SK-N-SH (cell line): Measurements from ENCODE around the gene TTYH3.

Experiments
- TCF12 ChIP-seq: IDR thresholded peaks from 2 replicates; pipeline ENCODE4 v1.4.0; 2012
- TF ChIP-seq, protein P1 (sequence below): fragments of 200-600 bp; sonication (generic); IDR thresholded peaks from 2 replicates; pipeline ENCODE4 v1.6.1; 2017; ENCODE audit warnings: antibody characterized with exemption, mild to moderate bottlenecking, moderate library complexity

DNA sequence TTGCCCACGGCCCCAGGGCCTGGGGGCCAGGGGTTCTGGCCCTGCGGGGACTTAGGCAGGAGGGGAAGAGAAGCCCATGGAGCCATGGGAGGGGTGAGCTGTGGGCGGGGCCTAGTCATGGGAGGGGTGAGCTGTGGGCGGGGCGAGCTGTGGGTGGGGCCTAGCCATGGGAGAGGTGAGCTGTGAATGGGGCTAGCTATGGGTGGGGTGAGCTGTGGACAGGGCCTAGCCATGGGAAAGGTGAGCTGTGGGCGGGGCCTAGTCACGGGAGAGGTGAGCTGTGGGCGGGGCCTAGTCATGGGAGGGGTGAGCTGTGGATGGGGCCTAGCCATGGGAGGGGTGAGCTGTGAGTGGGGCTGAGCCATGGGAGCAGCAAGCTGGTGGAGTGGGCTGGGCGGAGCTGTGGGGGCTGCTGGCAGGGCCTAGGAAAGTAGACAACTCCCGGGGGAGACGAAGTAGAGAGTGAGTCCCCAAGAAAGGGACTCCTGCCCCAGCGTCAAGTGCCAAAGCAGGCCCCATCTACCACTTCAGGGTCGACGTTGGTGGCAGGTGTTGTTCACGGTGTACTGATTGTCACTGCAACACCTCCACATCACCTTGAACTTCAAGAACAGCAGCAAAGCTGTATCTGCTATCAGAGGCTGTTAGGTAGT is 19.2 kb upstream of the TTYH3 start:
- no peak for TF ChIP-seq TCF12
- TF ChIP-seq, protein P1, sequence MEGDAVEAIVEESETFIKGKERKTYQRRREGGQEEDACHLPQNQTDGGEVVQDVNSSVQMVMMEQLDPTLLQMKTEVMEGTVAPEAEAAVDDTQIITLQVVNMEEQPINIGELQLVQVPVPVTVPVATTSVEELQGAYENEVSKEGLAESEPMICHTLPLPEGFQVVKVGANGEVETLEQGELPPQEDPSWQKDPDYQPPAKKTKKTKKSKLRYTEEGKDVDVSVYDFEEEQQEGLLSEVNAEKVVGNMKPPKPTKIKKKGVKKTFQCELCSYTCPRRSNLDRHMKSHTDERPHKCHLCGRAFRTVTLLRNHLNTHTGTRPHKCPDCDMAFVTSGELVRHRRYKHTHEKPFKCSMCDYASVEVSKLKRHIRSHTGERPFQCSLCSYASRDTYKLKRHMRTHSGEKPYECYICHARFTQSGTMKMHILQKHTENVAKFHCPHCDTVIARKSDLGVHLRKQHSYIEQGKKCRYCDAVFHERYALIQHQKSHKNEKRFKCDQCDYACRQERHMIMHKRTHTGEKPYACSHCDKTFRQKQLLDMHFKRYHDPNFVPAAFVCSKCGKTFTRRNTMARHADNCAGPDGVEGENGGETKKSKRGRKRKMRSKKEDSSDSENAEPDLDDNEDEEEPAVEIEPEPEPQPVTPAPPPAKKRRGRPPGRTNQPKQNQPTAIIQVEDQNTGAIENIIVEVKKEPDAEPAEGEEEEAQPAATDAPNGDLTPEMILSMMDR, result no peak
